Thyroid gland (tissue), 4 donors: Measurements from ENCODE around the gene KCNG2. TPM values are rescaled to one million over a fixed set of nuclear protein-coding genes. Genes with fewer than 3 reads are reported as not detected.
A peak's percentile ranks its signal among the peaks of the same experiment; 100 is the strongest.

ENCODE experiments used
- DNase-seq, 2 donors: peaks; one replicate each; pipeline ENCODE4 v3.0.0-alpha.2; 2019
- H3K27ac ChIP-seq, 3 donors: fragments of 200-600 bp; sonication (generic); 1 replicate in 2 of 3; 2 replicates in 1 of 3; pipeline ENCODE4 v1.5.1; 2016 to 2019; ENCODE audit warnings: mild to moderate bottlenecking in 1 of 3, moderate library complexity in 1 of 3
- H3K27me3 ChIP-seq: fragments of 200-600 bp; sonication (generic); one replicate; pipeline ENCODE4 v1.5.1; 2019
- H3K36me3 ChIP-seq, 2 donors: fragments of 200-600 bp; sonication (generic); one replicate each; pipeline ENCODE4 v1.5.1; 2016 to 2019
- H3K4me1 ChIP-seq, 2 donors: fragments of 200-600 bp; sonication (generic); one replicate each; pipeline ENCODE4 v1.5.1; 2017 to 2019
- H3K4me3 ChIP-seq, 3 donors: fragments of 200-600 bp; sonication (generic); replicated peaks in 1 of 3; 1 replicate in 2 of 3; 2 replicates in 1 of 3; pipeline ENCODE4 v1.5.1; 2016; ENCODE audit warnings: mild to moderate bottlenecking in 1 of 3
- H3K9me3 ChIP-seq: fragments of 200-600 bp; sonication (generic); one replicate; pipeline ENCODE4 v1.5.1; 2017
- POLR2A ChIP-seq, 2 donors: fragments of 450-650 bp; IDR thresholded peaks; one replicate each; pipeline ENCODE4 v1.6.1; 2017; ENCODE audit warnings: antibody characterized with exemption in 2 of 2, mild to moderate bottlenecking in 2 of 2, moderate library complexity in 1 of 2
- WGBS, 2 donors: methylation state at CpG; one replicate each; pipeline ENCODE4 v1.1.5; 2017; 5-methylcytosine and 5-hydroxymethylcytosine counted together
- intact Hi-C: fragments of 100-400 bp; cut with DNase I; formaldehyde crosslinking; loops from one replicate; pipeline ENCODE4 v1.15.1; 2023
- total RNA-seq, 4 donors: library from RNA; depleted of rRNA; stranded (reverse); fragments of >200 nt; gene quantifications; one replicate each; pipeline ENCODE4 v1.2.3, GENCODE V29; 2016
- TF ChIP-seq, protein P1 (sequence below), 6 experiments: fragments of 200-600 bp in 3 of 6; fragments of 450-650 bp in 3 of 6; sonication (generic) in 3 of 6; IDR thresholded peaks; one replicate each; pipeline ENCODE4 v1.5.1; 2016 to 2019; ENCODE audit warnings: antibody characterized with exemption in 6 of 6, mild to moderate bottlenecking in 2 of 6, inconsistent platforms in 1 of 6, moderate library complexity in 1 of 6

The KCNG2 gene
- total RNA-seq, 4 donors from 2014 or later: 0.22 TPM; not detected in 3

DNA sequence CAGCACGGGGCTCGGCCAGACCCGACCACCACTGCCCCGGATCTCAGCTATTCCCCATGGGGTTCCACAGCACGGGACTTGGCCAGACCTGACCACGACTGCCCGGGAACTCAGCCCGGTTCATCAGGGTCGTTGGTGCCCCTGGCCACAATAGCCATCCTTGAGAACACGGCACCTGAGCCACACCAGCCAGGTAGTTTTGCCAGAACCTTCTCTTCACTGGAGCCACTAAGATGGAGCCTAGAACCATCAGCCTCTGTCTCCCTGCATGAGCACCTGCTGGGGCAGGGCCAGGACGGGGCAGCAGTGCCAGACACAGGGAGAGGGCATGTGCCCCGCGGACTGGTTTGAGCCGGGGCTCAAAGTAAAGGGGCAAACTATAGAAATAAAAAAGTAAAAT is 11.4 kb upstream of the KCNG2 start:
- Histone ChIP-seq H3K9me3 (no peaks in the 10 kb centered on the region), H3K27ac (no peak overlapping the region), H3K36me3 (no peaks in the 10 kb centered on the region), H3K27me3 (peaks cover 27% of the 10 kb centered on the region), H3K4me3 (no peak overlapping the region), H3K4me1 (peaks cover 0 to 9% of the 10 kb centered on the region in 2 donors)
- DNase-seq: no peak
- no peak for TF ChIP-seq POLR2A (IDR thresholded peaks at IDR 0.05)
- TF ChIP-seq, protein P1, sequence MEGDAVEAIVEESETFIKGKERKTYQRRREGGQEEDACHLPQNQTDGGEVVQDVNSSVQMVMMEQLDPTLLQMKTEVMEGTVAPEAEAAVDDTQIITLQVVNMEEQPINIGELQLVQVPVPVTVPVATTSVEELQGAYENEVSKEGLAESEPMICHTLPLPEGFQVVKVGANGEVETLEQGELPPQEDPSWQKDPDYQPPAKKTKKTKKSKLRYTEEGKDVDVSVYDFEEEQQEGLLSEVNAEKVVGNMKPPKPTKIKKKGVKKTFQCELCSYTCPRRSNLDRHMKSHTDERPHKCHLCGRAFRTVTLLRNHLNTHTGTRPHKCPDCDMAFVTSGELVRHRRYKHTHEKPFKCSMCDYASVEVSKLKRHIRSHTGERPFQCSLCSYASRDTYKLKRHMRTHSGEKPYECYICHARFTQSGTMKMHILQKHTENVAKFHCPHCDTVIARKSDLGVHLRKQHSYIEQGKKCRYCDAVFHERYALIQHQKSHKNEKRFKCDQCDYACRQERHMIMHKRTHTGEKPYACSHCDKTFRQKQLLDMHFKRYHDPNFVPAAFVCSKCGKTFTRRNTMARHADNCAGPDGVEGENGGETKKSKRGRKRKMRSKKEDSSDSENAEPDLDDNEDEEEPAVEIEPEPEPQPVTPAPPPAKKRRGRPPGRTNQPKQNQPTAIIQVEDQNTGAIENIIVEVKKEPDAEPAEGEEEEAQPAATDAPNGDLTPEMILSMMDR (IDR thresholded peaks at IDR 0.05): no peak
- 82 to 83% methylated on average over 9 to 13 of the region's 14 CpGs for WGBS, 2 donors
- intact Hi-C loops: no loop called here

GRCh38 chr18:79786786-79787526 is 10.8 kb upstream of the KCNG2 start:
- DNase-seq: no peak
- Histone ChIP-seq H3K27me3 (peaks cover 27% of the 10 kb centered on the region), H3K4me3 (no peak overlapping the region)

DNA sequence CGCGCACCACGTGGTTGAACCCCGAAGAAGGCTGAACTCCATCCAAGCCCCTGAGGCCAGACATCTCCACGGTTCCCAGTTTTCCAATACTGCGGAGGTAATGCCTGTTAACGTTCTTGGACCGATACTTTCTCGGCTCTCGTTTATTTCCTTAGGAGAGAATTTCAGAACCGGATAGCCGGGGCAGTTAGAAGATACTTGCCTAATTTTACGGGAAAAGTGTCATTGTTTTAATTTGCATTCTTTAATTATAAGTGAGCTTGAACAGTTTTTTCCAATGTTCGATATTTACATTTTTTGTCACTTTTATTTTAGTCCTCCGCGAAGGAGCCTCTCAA is 10.2 kb upstream of the KCNG2 start:
- 81 to 85% methylated on average over 16 of the region's 16 CpGs for WGBS, 2 donors
- intact Hi-C loops: no loop called here
- Histone ChIP-seq H3K27ac (no peak overlapping the region), H3K36me3 (no peaks in the 10 kb centered on the region), H3K9me3 (no peaks in the 10 kb centered on the region), H3K4me1 (peaks cover 0 to 9% of the 10 kb centered on the region in 2 donors), H3K27me3 (peaks cover 27% of the 10 kb centered on the region), H3K4me3 (peak overlapping the region in 1 of 3 donors; percentile 1)
- no peak for TF ChIP-seq POLR2A (IDR thresholded peaks at IDR 0.05)
- TF ChIP-seq, protein P1 (IDR thresholded peaks at IDR 0.05): no peak
- no peak for DNase-seq

More at GRCh38 chr18:79786786-79787526, 10.8 kb upstream of the KCNG2 start:
- WGBS, 2 donors: 80% methylated on average over 22 of the region's 22 CpGs
- Histone ChIP-seq H3K27ac (no peak overlapping the region), H3K4me1 (peaks cover 0 to 9% of the 10 kb centered on the region in 2 donors), H3K9me3 (no peaks in the 10 kb centered on the region), H3K36me3 (no peaks in the 10 kb centered on the region)
- TF ChIP-seq, protein P1 (IDR thresholded peaks at IDR 0.05): no peak
- no peak for TF ChIP-seq POLR2A (IDR thresholded peaks at IDR 0.05)
- intact Hi-C loops: no loop called here

GRCh38 chr18:79787865-79788733 is 9.6 kb upstream of the KCNG2 start:
- H3K9me3 ChIP-seq: no peaks in the 10 kb centered on the region
- no peak for TF ChIP-seq POLR2A (IDR thresholded peaks at IDR 0.05)
- TF ChIP-seq, protein P1 (IDR thresholded peaks at IDR 0.05): no peak
- H3K4me1 ChIP-seq: peaks cover 0 to 9% of the 10 kb centered on the region in 2 donors
- 8 to 11% methylated on average over 43 to 55 of the region's 106 CpGs for WGBS, 2 donors
- DNase-seq: no peak
- peak overlapping the region in 1 of 3 donors; percentile 1 for H3K4me3 ChIP-seq
- intact Hi-C loops: no loop called here
- H3K36me3 ChIP-seq: no peaks in the 10 kb centered on the region
- H3K27me3 ChIP-seq: peaks cover 27% of the 10 kb centered on the region
- no peak overlapping the region for H3K27ac ChIP-seq

DNA sequence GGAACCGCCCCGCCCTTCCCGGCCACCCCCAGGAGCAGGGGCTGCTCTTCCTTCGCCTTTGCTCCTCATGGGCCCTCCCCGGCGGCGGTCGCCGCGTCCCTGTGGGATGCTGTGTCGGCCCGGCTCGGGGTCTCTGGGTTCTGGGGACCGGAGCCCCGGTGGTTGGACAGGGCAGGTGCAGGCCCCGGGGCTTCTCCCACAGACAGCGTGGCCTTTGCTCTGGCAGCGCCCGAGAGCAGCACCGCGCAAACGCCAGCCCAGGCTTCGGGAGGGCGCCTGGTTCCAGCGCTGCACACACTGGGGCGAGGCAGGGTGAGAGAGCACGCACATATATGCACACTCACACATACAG is 9.0 kb upstream of the KCNG2 start:
- TF ChIP-seq POLR2A (IDR thresholded peaks at IDR 0.05): no peak
- TF ChIP-seq, protein P1 (IDR thresholded peaks at IDR 0.05): no peak
- Histone ChIP-seq H3K27me3 (peaks cover 27% of the 10 kb centered on the region), H3K27ac (no peak overlapping the region), H3K4me3 (no peak overlapping the region), H3K36me3 (no peaks in the 10 kb centered on the region), H3K9me3 (no peaks in the 10 kb centered on the region), H3K4me1 (peaks cover 0 to 9% of the 10 kb centered on the region in 2 donors)
- DNase-seq: no peak
- intact Hi-C loops: no loop called here
- whole genome bisulfite sequencing, 2 donors: 33 to 61% methylated on average over 4 to 14 of the region's 27 CpGs
